Adrenal gland (tissue), 12 donors: ENCODE measurements around the gene EXOC6B. TPM values are rescaled to one million over a fixed set of nuclear protein-coding genes. Genes with fewer than 3 reads are reported as not detected.

Experiments
- DNase-seq, 7 donors: peaks; one replicate each; pipeline ENCODE4 v3.0.0-alpha.2; 2019 to 2020
- H3K27ac ChIP-seq, 5 donors: fragments of 200-600 bp; sonication (generic) in 4 of 5; 1 replicate in 3 of 5; 2 replicates in 2 of 5; pipeline versions ENCODE4 v1.5.1 to v1.8.0; 2016 to 2020; ENCODE audit warnings: mild to moderate bottlenecking in 1 of 5
- H3K27me3 ChIP-seq: fragments of 200-600 bp; 2 replicates; pipeline ENCODE4 v1.8.0; 2021
- H3K36me3 ChIP-seq, 2 donors: fragments of 200-600 bp; replicated peaks in 1 of 2; 1 replicate in 1 of 2; 2 replicates in 1 of 2; pipeline versions ENCODE4 v1.5.1 to v1.8.0; 2018 to 2022
- H3K4me1 ChIP-seq, 2 donors: fragments of 200-600 bp; replicated peaks in 1 of 2; 1 replicate in 1 of 2; 2 replicates in 1 of 2; pipeline versions ENCODE4 v1.5.1 to v1.8.0; 2018 to 2021
- H3K4me3 ChIP-seq, 4 donors: fragments of 200-600 bp; sonication (generic) in 3 of 4; one replicate each; pipeline ENCODE4 v1.5.1; 2016 to 2018
- H3K9me3 ChIP-seq, 3 donors: fragments of 200-600 bp; sonication (generic) in 1 of 3; replicated peaks in 1 of 3; 1 replicate in 2 of 3; 2 replicates in 1 of 3; pipeline versions ENCODE4 v1.5.1 to v1.8.0; 2016 to 2021
- CTCF ChIP-seq, 6 experiments: fragments of 450-650 bp in 4 of 6; fragments of 200-600 bp in 2 of 6; sonication (generic) in 1 of 6; IDR thresholded peaks; 1 replicate in 5 of 6; 2 replicates in 1 of 6; pipeline versions ENCODE4 v1.5.1 to v1.8.0; 2016 to 2021; ENCODE audit warnings: antibody characterized with exemption in 6 of 6, mild to moderate bottlenecking in 2 of 6, moderate library complexity in 1 of 6
- POLR2A ChIP-seq, 2 donors: fragments of 450-650 bp; IDR thresholded peaks; one replicate each; pipeline ENCODE4 v1.6.1; 2017; ENCODE audit warnings: antibody characterized with exemption in 2 of 2, mild to moderate bottlenecking in 2 of 2, moderate library complexity in 1 of 2
- WGBS, 4 donors: extraction: QIAGEN DNeasy Blood & Tissue Kit in 2 of 4; methylation state at CpG; one replicate each; pipeline versions ENCODE4 v1.1.5 to v1.1.7; 2013 to 2017; 5-methylcytosine and 5-hydroxymethylcytosine counted together
- intact Hi-C, 2 donors: fragments of 100-400 bp; cut with DNase I; formaldehyde crosslinking; loops; one replicate each; pipeline versions ENCODE4 v1.14.1 to v1.15.0; 2022 to 2023
- polyA plus RNA-seq, 3 donors: library from polyadenylated mRNA; stranded (reverse); fragments of 200-250 nt in 2 of 3; fragments of 350-450 nt in 1 of 3; fragmentation: Illumina TruSeq in 1 of 3; extraction: RNeasy Lipid Tissue Mini Kit (QIAGEN cat#74804) in 1 of 3; gene quantifications; one replicate each; pipeline ENCODE4 v1.2.3, GENCODE V29; 2013 to 2014
- total RNA-seq, 9 donors: library from RNA; depleted of rRNA in 4 of 9; stranded (reverse); fragments of >200 nt in 4 of 9; fragments of 120-200 nt in 1 of 9; fragmentation: NEBNext Ultra II Directional in 1 of 9; extraction: Animal tissue kit (Norgen Biotek cat#: 25700) in 1 of 9; gene quantifications; one replicate each; pipeline versions ENCODE4 v1.1.0 to v1.2.4, GENCODE V29; 2013 to 2023
- donor health status: healthy with polysubstance abuse.
- donor health status: Bipolar disorder and iron deficiency.
- donor health status: DM: yes; HTN: yes; CAD: no.
- donor health status: DM: no; HTN: no; CAD: no.
- donor health status: DM: no; HTN: no; CAD: no.
- donor health status: DM: yes; HTN: yes; CAD: no.

The EXOC6B gene
- total and polyA plus RNA-seq, 12 donors = 6.0 to 92.6 (median 50.6) TPM

- Histone ChIP-seq H3K36me3 (no peaks in the 10 kb centered on the region), H3K4me3 (no peak overlapping the region), H3K27me3 (no peaks in the 10 kb centered on the region), H3K4me1 (peaks cover 3 to 6% of the 10 kb centered on the region in 2 donors), H3K27ac (no peak overlapping the region), H3K9me3 (no peaks in the 10 kb centered on the region)
- TF ChIP-seq POLR2A (IDR thresholded peaks at IDR 0.05) = no peak
- TF ChIP-seq CTCF (IDR thresholded peaks at IDR 0.05) = no peak
- peak in 2 of 7 donors; percentile 15 to 39 for DNase-seq
- intact Hi-C loops = no loop called here
Observed at GRCh38 chr2:72278046-72278445, 547.8 kb downstream of the EXOC6B start.

GRCh38 chr2:72276876-72277275 is 549.0 kb downstream of the EXOC6B start:
- no peak for DNase-seq
- Histone ChIP-seq H3K27me3 (no peaks in the 10 kb centered on the region), H3K36me3 (no peaks in the 10 kb centered on the region), H3K4me3 (no peak overlapping the region), H3K4me1 (peaks cover 10 to 14% of the 10 kb centered on the region in 2 donors), H3K9me3 (no peaks in the 10 kb centered on the region), H3K27ac (no peak overlapping the region)
- WGBS, 4 donors = 94 to 97% (median 95%) methylated on average over 1 of the region's 1 CpG
- intact Hi-C loops = no loop called here
- TF ChIP-seq POLR2A (IDR thresholded peaks at IDR 0.05) (no peak), CTCF (IDR thresholded peaks at IDR 0.05) (no peak)

- no peak for DNase-seq
- Histone ChIP-seq H3K4me1 (peaks cover 15 to 19% of the 10 kb centered on the region in 2 donors), H3K9me3 (no peaks in the 10 kb centered on the region), H3K27ac (no peak overlapping the region), H3K36me3 (no peaks in the 10 kb centered on the region), H3K4me3 (no peak overlapping the region), H3K27me3 (no peaks in the 10 kb centered on the region)
- no peak for TF ChIP-seq CTCF (IDR thresholded peaks at IDR 0.05)
- TF ChIP-seq POLR2A (IDR thresholded peaks at IDR 0.05) = no peak
- whole genome bisulfite sequencing, 4 donors = 67 to 93% (median 90%) methylated on average over 1 of the region's 1 CpG
- intact Hi-C loops = no loop called here
Observed at GRCh38 chr2:72276356-72276755, 549.5 kb downstream of the EXOC6B start.

GRCh38 chr2:72275084-72275483 is 550.7 kb downstream of the EXOC6B start:
- intact Hi-C loops = no loop called here
- H3K4me3 ChIP-seq = no peak overlapping the region
- H3K36me3 ChIP-seq = no peaks in the 10 kb centered on the region
- peaks cover 19 to 26% of the 10 kb centered on the region in 2 donors for H3K4me1 ChIP-seq
- H3K27ac ChIP-seq = no peak overlapping the region
- H3K9me3 ChIP-seq = no peaks in the 10 kb centered on the region
- no peak for TF ChIP-seq POLR2A (IDR thresholded peaks at IDR 0.05)
- no peak for TF ChIP-seq CTCF (IDR thresholded peaks at IDR 0.05)
- DNase-seq = no peak
- no peaks in the 10 kb centered on the region for H3K27me3 ChIP-seq
- 86 to 93% (median 86%) methylated on average over 2 of the region's 2 CpGs for WGBS, 4 donors
